GM12891 (cell line): ENCODE data around the gene SLC8A1.

ENCODE experiments used
- POLR2A ChIP-seq: IDR thresholded peaks from 2 replicates; pipeline ENCODE4 v1.6.1; 2011; ENCODE audit warnings: low read depth, low read length, control low read depth
- POLR2AphosphoS5 ChIP-seq: IDR thresholded peaks from 2 replicates; pipeline ENCODE4 v1.6.1; 2011; ENCODE audit warnings: low read depth, low read length, control low read depth
- SPI1 ChIP-seq: IDR thresholded peaks from 2 replicates; pipeline ENCODE4 v1.6.1; 2011; ENCODE audit warnings: low read depth, low read length, control low read depth
- TAF1 ChIP-seq: IDR thresholded peaks from 2 replicates; pipeline ENCODE4 v1.6.1; 2011; ENCODE audit warnings: low read depth, low read length, control low read depth

- TF ChIP-seq POLR2A, result no peak
- TF ChIP-seq POLR2AphosphoS5, result no peak
- no peak for TF ChIP-seq TAF1
- no peak for TF ChIP-seq SPI1
Measured at GRCh38 chr2:40270372-40270771, 181.5 kb downstream of the SLC8A1 start.
